HL-60 (cell line): ENCODE data around the gene IRF8.

ENCODE experiments used
- DNase-seq, 2 experiments: peaks; one replicate each; pipeline ENCODE4 v3.0.0-alpha.2; 2010 to 2020; ENCODE audit warnings: low read depth in 1 of 2, low spot score in 1 of 2
- H3K27ac ChIP-seq: fragments of 250-450 bp; sonication (Bioruptor Pico); replicated peaks from 2 replicates; pipeline ENCODE4 v1.5.1; 2020; ENCODE audit warnings: mild to moderate bottlenecking, moderate library complexity
- H3K27me3 ChIP-seq: fragments of 250-450 bp; sonication (Bioruptor Pico); 2 replicates; pipeline ENCODE4 v1.5.1; 2021; ENCODE audit warnings: mild to moderate bottlenecking, moderate library complexity; ENCODE audit not compliant: insufficient read depth, poor library complexity, severe bottlenecking
- H3K4me3 ChIP-seq: replicated peaks from 2 replicates; pipeline ENCODE4 v1.5.1; 2011; ENCODE audit warnings: mild to moderate bottlenecking, control low read depth, low read length; ENCODE audit not compliant: insufficient read depth
- CTCF ChIP-seq: IDR thresholded peaks from one replicate; pipeline ENCODE4 v1.5.1; 2011; ENCODE audit warnings: low read length, control low read depth, inconsistent platforms; ENCODE audit not compliant: insufficient read depth
- GABPA ChIP-seq: IDR thresholded peaks from 2 replicates; pipeline ENCODE4 v1.6.1; 2012; ENCODE audit warnings: low read depth
- POLR2AphosphoS5 ChIP-seq: IDR thresholded peaks from 2 replicates; pipeline ENCODE4 v1.6.1; 2012; ENCODE audit warnings: low read depth
- REST ChIP-seq: IDR thresholded peaks from 2 replicates; pipeline ENCODE4 v1.6.1; 2012; ENCODE audit warnings: low read depth; ENCODE audit not compliant: insufficient replicate concordance
- SPI1 ChIP-seq: IDR thresholded peaks from 2 replicates; pipeline ENCODE4 v1.6.1; 2012; ENCODE audit warnings: low read depth, mild to moderate bottlenecking, borderline replicate concordance

IRF8 gene

GRCh38 chr16:85902366-85903155, 3.6 kb downstream of the IRF8 start:
- no peak for DNase-seq
- H3K27me3 ChIP-seq: no peaks in the 10 kb centered on the region
- H3K27ac ChIP-seq: no peak overlapping the region

GRCh38 chr16:85903559-85903958, 4.6 kb downstream of the IRF8 start:
- Histone ChIP-seq H3K27ac (no peak overlapping the region), H3K27me3 (no peaks in the 10 kb centered on the region), H3K4me3 (no peak overlapping the region)
- TF ChIP-seq SPI1 (no peak), REST (no peak), CTCF (no peak), GABPA (no peak), POLR2AphosphoS5 (no peak)
- DNase-seq: no peak

More at GRCh38 chr16:85902366-85903155, 3.6 kb downstream of the IRF8 start:
- TF ChIP-seq GABPA (no peak), POLR2AphosphoS5 (no peak), REST (no peak), SPI1 (no peak), CTCF (no peak)
- H3K4me3 ChIP-seq: peak overlapping the region; percentile 61

GRCh38 chr16:85905110-85906095, 6.4 kb downstream of the IRF8 start:
- DNase-seq: no peak

More at GRCh38 chr16:85905110-85906095, 6.4 kb downstream of the IRF8 start:
- Histone ChIP-seq H3K27me3 (no peaks in the 10 kb centered on the region), H3K4me3 (no peak overlapping the region), H3K27ac (no peak overlapping the region)
- TF ChIP-seq REST: no peak
- TF ChIP-seq SPI1: no peak
- no peak for TF ChIP-seq CTCF
- no peak for TF ChIP-seq POLR2AphosphoS5
- TF ChIP-seq GABPA: no peak
